Kidney epithelial cell (primary cell): Measurements from ENCODE around the gene ACBD7. TPM values are rescaled to one million over a fixed set of nuclear protein-coding genes. Genes with fewer than 3 reads are reported as not detected.

ENCODE experiments used
- DNase-seq: peaks from one replicate; pipeline ENCODE4 v3.0.0-alpha.2; 2010; ENCODE audit warnings: low read depth
- H3K27me3 ChIP-seq: 2 replicates; pipeline ENCODE4 v1.6.0; 2011; ENCODE audit warnings: low read length; ENCODE audit not compliant: control insufficient read depth, insufficient read depth
- H3K36me3 ChIP-seq: 2 replicates; pipeline ENCODE4 v1.5.1; 2011; ENCODE audit warnings: low read length; ENCODE audit not compliant: control insufficient read depth, insufficient read depth
- H3K4me3 ChIP-seq: 2 replicates; pipeline ENCODE4 v1.5.1; 2011; ENCODE audit warnings: low read depth, mild to moderate bottlenecking, control low read depth, low read length
- CTCF ChIP-seq: IDR thresholded peaks from 2 replicates; pipeline ENCODE4 v1.5.1; 2011; ENCODE audit warnings: mild to moderate bottlenecking, moderate library complexity, low read length, control low read depth, inconsistent platforms; ENCODE audit not compliant: insufficient read depth, poor library complexity, severe bottlenecking
- total RNA-seq: library from RNA; depleted of rRNA; stranded (reverse); fragments of >200 nt; gene quantifications from 2 replicates; pipeline ENCODE4 v1.2.3, GENCODE V29; 2015

The ACBD7 gene
- total RNA-seq, 1 donor from 2014 or later = 1.0 TPM

- H3K4me3 ChIP-seq = no peak overlapping the region
- DNase-seq = no peak
- TF ChIP-seq CTCF = no peak
- H3K27me3 ChIP-seq = no peaks in the 10 kb centered on the region
- H3K36me3 ChIP-seq = no peaks in the 10 kb centered on the region
Measured at GRCh38 chr10:15049533-15049932, 39.0 kb downstream of the ACBD7 start.

GRCh38 chr10:15046626-15047025 is 42.0 kb downstream of the ACBD7 start:
- Histone ChIP-seq H3K27me3 (no peaks in the 10 kb centered on the region), H3K4me3 (no peak overlapping the region), H3K36me3 (no peaks in the 10 kb centered on the region)
- no peak for DNase-seq
- TF ChIP-seq CTCF = no peak

GRCh38 chr10:15045380-15045779 is 43.2 kb downstream of the ACBD7 start:
- H3K4me3 ChIP-seq = no peak overlapping the region
- no peak for DNase-seq
- TF ChIP-seq CTCF = no peak
- no peaks in the 10 kb centered on the region for H3K36me3 ChIP-seq
- no peaks in the 10 kb centered on the region for H3K27me3 ChIP-seq

- DNase-seq = no peak
- Histone ChIP-seq H3K27me3 (no peaks in the 10 kb centered on the region), H3K4me3 (no peak within 1 kb of the TSS), H3K36me3 (no peaks in the 10 kb centered on the region)
- no peak for TF ChIP-seq CTCF
Measured at GRCh38 chr10:15043674-15044073, 44.9 kb downstream of the ACBD7 start, which contains the start of gene OLAH. Gene OLAH, plus strand, starts transcription at chr10:15043943. Its CDS starts 3,346 bp downstream, at chr10:15047289.

GRCh38 chr10:15038416-15038815 is 50.2 kb downstream of the ACBD7 start:
- no peak overlapping the region for H3K4me3 ChIP-seq
- no peak for DNase-seq
- H3K27me3 ChIP-seq = no peaks in the 10 kb centered on the region
- H3K36me3 ChIP-seq = no peaks in the 10 kb centered on the region
- no peak for TF ChIP-seq CTCF

GRCh38 chr10:15037691-15038090 is 50.9 kb downstream of the ACBD7 start:
- TF ChIP-seq CTCF = no peak
- H3K4me3 ChIP-seq = no peak overlapping the region
- no peaks in the 10 kb centered on the region for H3K36me3 ChIP-seq
- H3K27me3 ChIP-seq = no peaks in the 10 kb centered on the region
- DNase-seq = no peak
